ENCODE measurements around the gene RPS6KA2. TPM values are rescaled to one million over a fixed set of nuclear protein-coding genes. Genes with fewer than 3 reads are reported as not detected.

Gene RPS6KA2
- total RNA-seq, 2 donors from 2014 or later, result 59.5 to 75.4 TPM

- Histone ChIP-seq H3K9me3 (no peaks in the 10 kb centered on the region), H3K36me3 (no peaks in the 10 kb centered on the region), H3K4me1 (ENCODE audit: control insufficient read depth in 1 of 2, low read depth in 2 of 2) (peaks cover 13 to 18% of the 10 kb centered on the region in 2 donors), H3K27ac (no peak overlapping the region), H3K27me3 (replicated peaks; ENCODE audit: insufficient read depth) (no peaks in the 10 kb centered on the region), H3K4me3 (no peak overlapping the region)
- DNase-seq (ENCODE audit: low spot score) (no peak), ATAC-seq (ENCODE audit: insufficient number of reproducible peaks, low FRiP score, low read depth) (no peak)
- TF ChIP-seq CTCF (IDR thresholded peaks at IDR 0.05), result no peak
Measured at GRCh38 chr6:166596776-166597507, 30.1 kb downstream of the RPS6KA2 start.

GRCh38 chr6:166595949-166596348 is 31.1 kb downstream of the RPS6KA2 start:
- Histone ChIP-seq H3K27me3 (replicated peaks; ENCODE audit: insufficient read depth) (no peaks in the 10 kb centered on the region), H3K27ac (no peak overlapping the region), H3K9me3 (no peaks in the 10 kb centered on the region), H3K4me3 (no peak overlapping the region), H3K36me3 (no peaks in the 10 kb centered on the region), H3K4me1 (ENCODE audit: control insufficient read depth in 1 of 2, low read depth in 2 of 2) (peaks cover 13 to 18% of the 10 kb centered on the region in 2 donors)
- ATAC-seq (ENCODE audit: insufficient number of reproducible peaks, low FRiP score, low read depth), result no peak
- TF ChIP-seq CTCF (IDR thresholded peaks at IDR 0.05), result no peak
- DNase-seq (ENCODE audit: low spot score), result no peak

DNA sequence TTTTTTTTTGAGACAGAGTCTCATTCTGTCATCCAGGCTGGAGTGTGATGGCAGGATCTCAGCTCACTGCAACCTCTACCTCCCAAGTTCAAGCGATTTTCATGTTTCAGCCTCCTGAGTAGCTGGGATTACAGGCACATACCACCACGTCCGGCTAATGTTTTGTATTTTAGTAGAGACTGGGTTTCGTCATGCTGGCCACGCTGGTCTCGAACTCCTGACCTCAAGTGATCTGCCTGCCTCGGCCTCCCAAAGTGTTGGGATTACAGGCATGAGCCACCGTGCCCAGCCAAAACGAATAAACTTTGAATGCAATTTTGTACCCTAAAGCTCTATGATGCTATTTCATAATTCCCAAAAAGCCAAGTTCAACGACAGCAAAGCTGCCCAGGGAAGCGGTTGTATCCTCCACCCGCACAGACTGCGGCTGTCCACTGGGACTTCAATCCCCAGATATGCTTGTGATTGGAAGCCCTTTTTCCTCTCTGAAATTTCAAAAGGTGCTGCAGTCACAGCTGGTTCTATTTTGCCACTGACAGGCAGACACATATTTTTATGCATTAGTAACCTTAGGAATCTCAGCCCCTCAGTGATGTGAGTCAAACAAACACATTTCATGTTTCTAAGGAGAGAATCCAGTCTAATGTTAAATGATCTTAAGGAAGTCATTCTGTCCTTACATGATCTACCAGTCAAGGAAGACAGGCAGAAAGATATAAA is 31.8 kb downstream of the RPS6KA2 start:
- no peak for DNase-seq (ENCODE audit: low spot score)
- Histone ChIP-seq H3K27ac (no peak overlapping the region), H3K4me1 (ENCODE audit: control insufficient read depth in 1 of 2, low read depth in 2 of 2) (peaks cover 13 to 18% of the 10 kb centered on the region in 2 donors), H3K9me3 (no peaks in the 10 kb centered on the region), H3K27me3 (replicated peaks; ENCODE audit: insufficient read depth) (no peaks in the 10 kb centered on the region), H3K4me3 (no peak overlapping the region), H3K36me3 (no peaks in the 10 kb centered on the region)
- TF ChIP-seq CTCF (IDR thresholded peaks at IDR 0.05), result no peak
- no peak for ATAC-seq (ENCODE audit: insufficient number of reproducible peaks, low FRiP score, low read depth)

DNA sequence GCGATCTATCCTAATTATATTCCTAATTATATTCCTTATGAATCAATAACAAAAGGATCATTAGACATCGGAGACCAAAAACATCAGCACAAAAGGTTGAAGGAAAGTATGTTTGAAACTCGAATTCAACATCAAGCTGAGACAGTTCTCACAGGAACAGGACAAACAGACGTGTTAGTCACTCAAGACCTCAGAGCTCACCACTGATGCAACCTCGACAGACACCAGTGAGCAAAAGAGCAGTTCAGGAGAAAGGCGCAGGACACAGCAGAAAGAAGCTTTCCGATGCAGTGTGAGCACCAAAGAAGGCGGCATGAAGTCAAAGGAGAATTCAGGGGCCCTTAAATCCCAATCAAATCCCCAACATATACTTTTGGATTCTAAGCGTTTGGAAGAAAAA is 34.2 kb downstream of the RPS6KA2 start:
- DNase-seq (ENCODE audit: low spot score) (no peak), ATAC-seq (ENCODE audit: insufficient number of reproducible peaks, low FRiP score, low read depth) (no peak)
- Histone ChIP-seq H3K9me3 (no peaks in the 10 kb centered on the region), H3K36me3 (no peaks in the 10 kb centered on the region), H3K27me3 (replicated peaks; ENCODE audit: insufficient read depth) (no peaks in the 10 kb centered on the region), H3K4me1 (ENCODE audit: control insufficient read depth in 1 of 2, low read depth in 2 of 2) (peaks cover 7 to 19% of the 10 kb centered on the region in 2 donors), H3K27ac (no peak overlapping the region), H3K4me3 (no peak overlapping the region)
- no peak for TF ChIP-seq CTCF (IDR thresholded peaks at IDR 0.05)

GRCh38 chr6:166591961-166592520 is 35.0 kb downstream of the RPS6KA2 start:
- H3K9me3 ChIP-seq, result no peaks in the 10 kb centered on the region

More at GRCh38 chr6:166591961-166592520, 35.0 kb downstream of the RPS6KA2 start:
- ATAC-seq (ENCODE audit: insufficient number of reproducible peaks, low FRiP score, low read depth), result no peak
- Histone ChIP-seq H3K27me3 (replicated peaks; ENCODE audit: insufficient read depth) (no peaks in the 10 kb centered on the region), H3K4me3 (no peak overlapping the region), H3K36me3 (no peaks in the 10 kb centered on the region), H3K27ac (no peak overlapping the region), H3K4me1 (ENCODE audit: control insufficient read depth in 1 of 2, low read depth in 2 of 2) (peaks cover 4 to 14% of the 10 kb centered on the region in 2 donors)
- no peak for DNase-seq (ENCODE audit: low spot score)
- no peak for TF ChIP-seq CTCF (IDR thresholded peaks at IDR 0.05)
